Natural killer cell (primary cell): ENCODE results near the gene SLC25A44. TPM values are rescaled to one million over a fixed set of nuclear protein-coding genes. Genes with fewer than 3 reads are reported as not detected.
A peak's percentile ranks its signal among the peaks of the same experiment; 100 is the strongest.

Experiments used
- ATAC-seq, 3 donors: fragments of 150-1000 bp in 2 of 3; fragments of 200-7000 bp in 1 of 3; cut with Tn5 transposase; 1 replicate in 1 of 3; 2 replicates in 2 of 3; pipeline ENCODE4 v1.10.0; 2021; ENCODE audit warnings: mild to moderate bottlenecking in 2 of 3, moderate library complexity in 2 of 3
- DNase-seq, 2 donors: peaks; one replicate each; pipeline versions ENCODE4 v3.0.0 to v3.0.0-alpha.2; 2013 to 2021; ENCODE audit warnings: mixed read lengths in 1 of 2
- H3K27ac ChIP-seq: one replicate; pipeline ENCODE4 v1.5.1; 2013; ENCODE audit warnings: mild to moderate bottlenecking, low read length
- H3K27me3 ChIP-seq: one replicate; pipeline ENCODE4 v1.6.1; 2013; ENCODE audit warnings: low read length; ENCODE audit not compliant: control insufficient read depth, insufficient read depth
- H3K36me3 ChIP-seq: one replicate; pipeline ENCODE4 v1.6.1; 2013; ENCODE audit warnings: low read length; ENCODE audit not compliant: control insufficient read depth, insufficient read depth
- H3K4me1 ChIP-seq: one replicate; pipeline ENCODE4 v1.6.1; 2013; ENCODE audit warnings: low read length; ENCODE audit not compliant: control insufficient read depth, insufficient read depth
- H3K4me3 ChIP-seq: one replicate; pipeline ENCODE4 v1.5.1; 2013; ENCODE audit warnings: low read length
- H3K9me3 ChIP-seq: one replicate; pipeline ENCODE4 v1.6.1; 2013; ENCODE audit warnings: low read length; ENCODE audit not compliant: control insufficient read depth, insufficient read depth
- H3K27ac Mint-ChIP-seq, 2 donors: one replicate each; pipeline ENCODE4 v1.8.0; 2022; ENCODE audit warnings: mild to moderate bottlenecking in 2 of 2, mixed read lengths in 2 of 2, moderate library complexity in 1 of 2
- H3K27me3 Mint-ChIP-seq, 2 donors: one replicate each; pipeline ENCODE4 v1.8.0; 2022; ENCODE audit warnings: low read depth in 2 of 2, mixed read lengths in 2 of 2
- H3K36me3 Mint-ChIP-seq: one replicate; pipeline ENCODE4 v1.8.0; 2022; ENCODE audit warnings: mixed read lengths
- H3K4me1 Mint-ChIP-seq, 2 donors: one replicate each; pipeline ENCODE4 v1.8.0; 2022; ENCODE audit warnings: mixed read lengths in 2 of 2
- H3K4me3 Mint-ChIP-seq: one replicate; pipeline ENCODE4 v1.8.0; 2022; ENCODE audit warnings: mild to moderate bottlenecking, moderate library complexity, mixed read lengths
- H3K9me3 Mint-ChIP-seq, 2 donors: one replicate each; pipeline ENCODE4 v1.8.0; 2022; ENCODE audit warnings: mixed read lengths in 2 of 2
- CTCF ChIP-seq: fragments of 200-600 bp; IDR thresholded peaks from one replicate; pipeline ENCODE4 v1.8.0; 2022; ENCODE audit warnings: antibody characterized with exemption
- WGBS: methylation state at CpG from one replicate; pipeline ENCODE4 v1.1.7; 2013; ENCODE audit warnings: missing lambda C conversion rate; ENCODE audit not compliant: insufficient coverage; 5-methylcytosine and 5-hydroxymethylcytosine counted together
- intact Hi-C: fragments of 100-400 bp; cut with micrococcal nuclease; formaldehyde crosslinking; loops from one replicate; pipeline ENCODE4 v1.14.2; 2022
- total RNA-seq, 4 donors: library from RNA; stranded (reverse); fragments of 120-200 nt in 1 of 4; gene quantifications; one replicate each; pipeline versions ENCODE4 v1.2.3 to v1.2.4, GENCODE V29; 2013 to 2022

SLC25A44 gene
- total RNA-seq, 3 donors from 2014 or later (not counting 1 experiment from before 2014, with no cell fraction given): 17.1 to 49.2 (median 22.0) TPM

GRCh38 chr1:156191292-156191964 is 2.5 kb upstream of the SLC25A44 start:
- H3K9me3 Mint-ChIP-seq: no peaks in the 10 kb centered on the region
- WGBS: no CpG with 5 or more reads among the region's 4 CpGs
- Histone ChIP-seq H3K36me3 (peaks cover 7% of the 10 kb centered on the region), H3K4me3 (no peak overlapping the region), H3K27me3 (no peaks in the 10 kb centered on the region), H3K4me1 (peaks cover 22% of the 10 kb centered on the region), H3K27ac (no peak overlapping the region), H3K9me3 (no peaks in the 10 kb centered on the region)
- no peak overlapping the region for H3K4me3 Mint-ChIP-seq
- DNase-seq (no peak), ATAC-seq (no peak)
- H3K27ac Mint-ChIP-seq: no peak overlapping the region
- H3K36me3 Mint-ChIP-seq: no peaks in the 10 kb centered on the region
- no peaks in the 10 kb centered on the region for H3K27me3 Mint-ChIP-seq
- H3K4me1 Mint-ChIP-seq: peaks cover 30 to 32% of the 10 kb centered on the region in 2 donors
- TF ChIP-seq CTCF: no peak
- intact Hi-C loops: no loop called here

GRCh38 chr1:156193208-156193487 is 756 bp upstream of the SLC25A44 start:
- H3K27ac Mint-ChIP-seq: peak overlapping the region; percentile 94 to 97
- TF ChIP-seq CTCF: no peak
- Histone ChIP-seq H3K27ac (peak overlapping the region; percentile 82), H3K4me3 (peak overlapping the region; percentile 93), H3K4me1 (peaks cover 23% of the 10 kb centered on the region), H3K36me3 (peaks cover 8% of the 10 kb centered on the region), H3K9me3 (no peaks in the 10 kb centered on the region), H3K27me3 (no peaks in the 10 kb centered on the region)
- ATAC-seq: no peak
- no peaks in the 10 kb centered on the region for H3K36me3 Mint-ChIP-seq
- no peak for DNase-seq
- peak overlapping the region; percentile 99 for H3K4me3 Mint-ChIP-seq
- WGBS: 92% methylated on average over 6 of the region's 7 CpGs
- H3K27me3 Mint-ChIP-seq: no peaks in the 10 kb centered on the region
- intact Hi-C loops: no loop called here
- no peaks in the 10 kb centered on the region for H3K9me3 Mint-ChIP-seq
- peaks cover 32 to 39% of the 10 kb centered on the region in 2 donors for H3K4me1 Mint-ChIP-seq

GRCh38 chr1:156194300-156194652 is 372 bp downstream of the SLC25A44 start:
- ATAC-seq (no peak), DNase-seq (no peak)
- H3K36me3 ChIP-seq: peaks cover 8% of the 10 kb centered on the region
- intact Hi-C loops: loop anchor here (1.0 kb wide), 1 partner anchor 18 kb away; no protein-coding TSS in a partner anchor
- TF ChIP-seq CTCF: no peak
- Mint-ChIP-seq H3K36me3 (no peaks in the 10 kb centered on the region), H3K4me1 (peaks cover 43 to 49% of the 10 kb centered on the region in 2 donors), H3K9me3 (no peaks in the 10 kb centered on the region), H3K27me3 (no peaks in the 10 kb centered on the region), H3K4me3 (peak overlapping the region; percentile 99), H3K27ac (peak overlapping the region; percentile 94 to 97)
- 19% methylated on average over 14 of the region's 14 CpGs for WGBS
- peak overlapping the region; percentile 93 for H3K4me3 ChIP-seq
- no peaks in the 10 kb centered on the region for H3K27me3 ChIP-seq
- H3K27ac ChIP-seq: peak overlapping the region; percentile 78
- peaks cover 29% of the 10 kb centered on the region for H3K4me1 ChIP-seq
- no peaks in the 10 kb centered on the region for H3K9me3 ChIP-seq

DNA sequence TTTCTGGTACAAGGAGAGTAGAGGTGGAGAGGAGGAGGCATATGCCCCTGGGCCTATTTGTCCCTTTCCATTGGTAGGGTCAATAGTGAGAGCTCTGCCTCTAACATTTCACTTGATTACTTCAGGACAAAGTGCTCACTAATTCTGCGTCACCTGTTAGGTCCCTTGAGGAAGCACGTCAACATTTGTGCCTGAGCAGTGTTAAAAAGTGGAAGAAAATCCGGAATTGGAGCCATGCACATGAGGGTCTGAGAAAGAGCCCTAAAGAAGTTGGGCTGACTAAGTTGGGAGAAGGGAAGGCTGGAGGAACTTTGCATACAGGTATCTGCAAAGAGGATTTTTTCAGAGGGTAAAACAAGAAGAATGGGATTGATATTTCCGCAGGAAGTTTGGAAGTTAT is 1.9 kb downstream of the SLC25A44 start:
- Mint-ChIP-seq H3K4me3 (peak overlapping the region; percentile 99), H3K9me3 (no peaks in the 10 kb centered on the region), H3K4me1 (peaks cover 57 to 62% of the 10 kb centered on the region in 2 donors), H3K36me3 (no peaks in the 10 kb centered on the region), H3K27ac (peak overlapping the region in 1 of 2 donors; percentile 7), H3K27me3 (no peaks in the 10 kb centered on the region)
- peaks cover 31% of the 10 kb centered on the region for H3K4me1 ChIP-seq
- H3K27ac ChIP-seq: no peak overlapping the region
- H3K9me3 ChIP-seq: no peaks in the 10 kb centered on the region
- TF ChIP-seq CTCF: no peak
- no peak for DNase-seq
- no peak for ATAC-seq
- peaks cover 14% of the 10 kb centered on the region for H3K36me3 ChIP-seq
- H3K4me3 ChIP-seq: no peak overlapping the region
- intact Hi-C loops: no loop called here
- H3K27me3 ChIP-seq: no peaks in the 10 kb centered on the region
- WGBS: 91% methylated on average over 4 of the region's 4 CpGs
